Transverse colon (tissue), 4 donors: ENCODE measurements around the gene NCBP1. TPM values are rescaled to one million over a fixed set of nuclear protein-coding genes. Genes with fewer than 3 reads are reported as not detected.

ENCODE experiments used
- DNase-seq: peaks from one replicate; pipeline ENCODE4 v3.0.0-alpha.2; 2019
- H3K27ac ChIP-seq, 4 donors: fragments of 200-600 bp; sonication (generic); 2 replicates each; pipeline ENCODE4 v1.5.1; 2016 to 2018; ENCODE audit warnings: inconsistent platforms in 4 of 4
- H3K27me3 ChIP-seq: fragments of 200-600 bp; sonication (generic); 2 replicates; pipeline ENCODE4 v1.5.1; 2017; ENCODE audit warnings: inconsistent platforms
- H3K36me3 ChIP-seq, 4 donors: fragments of 200-600 bp; sonication (generic); 2 replicates each; pipeline ENCODE4 v1.5.1; 2017 to 2019; ENCODE audit warnings: inconsistent platforms in 4 of 4
- H3K4me1 ChIP-seq, 4 donors: fragments of 200-600 bp; sonication (generic); 2 replicates each; pipeline ENCODE4 v1.5.1; 2017 to 2020; ENCODE audit warnings: inconsistent platforms in 4 of 4
- H3K4me3 ChIP-seq, 4 donors: fragments of 200-600 bp; sonication (generic); 1 replicate in 1 of 4; 2 replicates in 3 of 4; pipeline versions ENCODE4 v1.5.1 to v1.6.1; 2017 to 2019; ENCODE audit warnings: inconsistent platforms in 4 of 4
- H3K9me3 ChIP-seq, 2 donors: fragments of 200-600 bp; sonication (generic); 2 replicates each; pipeline ENCODE4 v1.5.1; 2017 to 2019; ENCODE audit warnings: inconsistent platforms in 2 of 2
- EP300 ChIP-seq: sonication (generic); formaldehyde crosslinking; IDR thresholded peaks from one replicate; pipeline ENCODE4 v1.6.1; 2017; ENCODE audit warnings: antibody characterized with exemption, low read depth
- POLR2A ChIP-seq: fragments of 450-650 bp; IDR thresholded peaks from one replicate; pipeline ENCODE4 v1.6.1; 2016; ENCODE audit warnings: antibody characterized with exemption, mild to moderate bottlenecking, moderate library complexity
- POLR2AphosphoS5 ChIP-seq, 3 donors: sonication (generic); formaldehyde crosslinking; IDR thresholded peaks; one replicate each; pipeline ENCODE4 v1.6.1; 2016; ENCODE audit warnings: antibody characterized with exemption in 3 of 3
- WGBS, 2 donors: methylation state at CpG; one replicate each; pipeline ENCODE4 v1.1.5; 2018; ENCODE audit warnings: low coverage in 1 of 2; 5-methylcytosine and 5-hydroxymethylcytosine counted together
- in situ Hi-C, 4 donors: fragments of 200-750 bp; cut with MboI; loops; one replicate each; pipeline versions ENCODE4 v1.15.0 to v1.15.1; 2017; ENCODE audit warnings: low sequenced_read_pairs in 3 of 4, low pct_ligation_motif_present in 1 of 4, low pct_unique_long_range_greater_than_20kb in 1 of 4
- intact Hi-C: fragments of 100-400 bp; cut with DNase I; formaldehyde crosslinking; loops from one replicate; pipeline ENCODE4 v1.15.1; 2023; ENCODE audit warnings: low total_unique reads
- total RNA-seq, 4 donors: library from RNA; depleted of rRNA; stranded (reverse); fragments of >200 nt; gene quantifications; one replicate each; pipeline ENCODE4 v1.1.0, GENCODE V29; 2016
- TF ChIP-seq, protein P1 (sequence below), 5 experiments: fragments of 200-600 bp in 3 of 5; fragments of 450-650 bp in 2 of 5; sonication (generic) in 3 of 5; IDR thresholded peaks; 1 replicate in 2 of 5; 2 replicates in 3 of 5; pipeline ENCODE4 v1.5.1; 2016 to 2017; ENCODE audit warnings: antibody characterized with exemption in 5 of 5, inconsistent platforms in 3 of 5, mild to moderate bottlenecking in 2 of 5, moderate library complexity in 1 of 5

NCBP1 gene
- total RNA-seq, 4 donors from 2014 or later = 24.6 to 40.4 (median 30.6) TPM

DNA sequence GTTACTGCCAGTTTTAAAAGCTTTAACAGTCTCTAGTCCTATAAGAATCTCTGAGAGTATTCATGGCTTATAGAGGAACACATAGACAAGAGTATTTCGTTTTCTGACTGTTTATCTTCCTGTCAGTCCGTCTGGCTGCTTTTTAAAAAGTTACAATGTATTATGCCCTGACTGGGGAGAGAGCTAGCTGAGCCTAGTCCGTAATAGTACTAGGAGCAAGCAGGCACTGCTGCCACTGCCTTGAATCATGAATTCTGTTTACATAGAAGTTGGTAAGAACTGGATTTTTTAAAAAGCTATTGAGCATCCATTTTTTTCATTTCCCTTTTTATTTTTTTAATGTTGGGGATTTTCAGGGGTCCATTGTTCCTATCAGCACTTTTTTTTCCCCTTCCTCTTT, 37.0 kb downstream of the NCBP1 start:
- Histone ChIP-seq H3K27me3 (no peaks in the 10 kb centered on the region), H3K27ac (no peak overlapping the region), H3K4me3 (no peak overlapping the region), H3K36me3 (peaks cover 0 to 86% (median 31%) of the 10 kb centered on the region in 4 donors), H3K9me3 (no peaks in the 10 kb centered on the region), H3K4me1 (peaks cover 0 to 14% (median 5%) of the 10 kb centered on the region in 4 donors)
- 64 to 70% methylated on average over 3 of the region's 3 CpGs for WGBS, 2 donors
- no peak for DNase-seq
- intact Hi-C loops (no loop called here), in situ Hi-C loops (no loop called here)
- TF ChIP-seq POLR2AphosphoS5 (IDR thresholded peaks at IDR 0.05) (no peak), EP300 (no peak), POLR2A (no peak)
- TF ChIP-seq, protein P1, sequence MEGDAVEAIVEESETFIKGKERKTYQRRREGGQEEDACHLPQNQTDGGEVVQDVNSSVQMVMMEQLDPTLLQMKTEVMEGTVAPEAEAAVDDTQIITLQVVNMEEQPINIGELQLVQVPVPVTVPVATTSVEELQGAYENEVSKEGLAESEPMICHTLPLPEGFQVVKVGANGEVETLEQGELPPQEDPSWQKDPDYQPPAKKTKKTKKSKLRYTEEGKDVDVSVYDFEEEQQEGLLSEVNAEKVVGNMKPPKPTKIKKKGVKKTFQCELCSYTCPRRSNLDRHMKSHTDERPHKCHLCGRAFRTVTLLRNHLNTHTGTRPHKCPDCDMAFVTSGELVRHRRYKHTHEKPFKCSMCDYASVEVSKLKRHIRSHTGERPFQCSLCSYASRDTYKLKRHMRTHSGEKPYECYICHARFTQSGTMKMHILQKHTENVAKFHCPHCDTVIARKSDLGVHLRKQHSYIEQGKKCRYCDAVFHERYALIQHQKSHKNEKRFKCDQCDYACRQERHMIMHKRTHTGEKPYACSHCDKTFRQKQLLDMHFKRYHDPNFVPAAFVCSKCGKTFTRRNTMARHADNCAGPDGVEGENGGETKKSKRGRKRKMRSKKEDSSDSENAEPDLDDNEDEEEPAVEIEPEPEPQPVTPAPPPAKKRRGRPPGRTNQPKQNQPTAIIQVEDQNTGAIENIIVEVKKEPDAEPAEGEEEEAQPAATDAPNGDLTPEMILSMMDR (IDR thresholded peaks at IDR 0.05) = no peak

DNA sequence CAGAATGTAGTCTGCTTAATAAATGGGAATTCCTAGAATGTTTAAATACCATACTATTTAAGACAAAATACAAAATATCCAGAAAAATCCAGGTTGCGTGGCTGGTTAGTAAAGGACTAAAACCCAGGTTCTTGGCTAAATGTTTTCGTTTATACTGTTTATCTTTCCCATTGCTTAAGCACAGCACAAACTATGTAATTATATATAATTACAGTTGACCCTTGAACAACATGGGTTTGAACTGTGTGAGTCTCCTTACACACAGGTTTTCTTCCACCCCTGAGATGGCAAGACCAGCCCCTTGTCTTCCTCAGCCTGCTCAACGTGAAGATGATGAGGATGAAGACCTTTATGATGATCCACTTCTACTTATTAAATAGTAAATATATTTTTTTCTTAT, 38.8 kb downstream of the NCBP1 start:
- intact Hi-C loops (no loop called here), in situ Hi-C loops (no loop called here)
- Histone ChIP-seq H3K4me3 (no peak overlapping the region), H3K36me3 (peaks cover 0 to 86% (median 32%) of the 10 kb centered on the region in 4 donors), H3K27me3 (no peaks in the 10 kb centered on the region), H3K27ac (no peak overlapping the region), H3K9me3 (no peaks in the 10 kb centered on the region), H3K4me1 (peaks cover 0 to 14% (median 5%) of the 10 kb centered on the region in 4 donors)
- TF ChIP-seq, protein P1 (IDR thresholded peaks at IDR 0.05) = no peak
- no peak for TF ChIP-seq POLR2A
- no peak for TF ChIP-seq POLR2AphosphoS5 (IDR thresholded peaks at IDR 0.05)
- no peak for TF ChIP-seq EP300
- 53 to 62% methylated on average over 3 of the region's 3 CpGs for WGBS, 2 donors
- no peak for DNase-seq

GRCh38 chr9:97673922-97674321, 40.3 kb downstream of the NCBP1 start:
- Histone ChIP-seq H3K4me3 (no peak overlapping the region), H3K36me3 (peaks cover 0 to 72% (median 32%) of the 10 kb centered on the region in 4 donors), H3K27me3 (no peaks in the 10 kb centered on the region), H3K4me1 (peaks cover 0 to 14% (median 5%) of the 10 kb centered on the region in 4 donors), H3K9me3 (no peaks in the 10 kb centered on the region), H3K27ac (no peak overlapping the region)
- no peak for DNase-seq
- WGBS, 2 donors = 82 to 93% methylated on average over 3 of the region's 3 CpGs
- in situ Hi-C loops = no loop called here
- intact Hi-C loops = no loop called here
- TF ChIP-seq POLR2A (no peak), POLR2AphosphoS5 (IDR thresholded peaks at IDR 0.05) (no peak), EP300 (no peak)
- TF ChIP-seq, protein P1 (IDR thresholded peaks at IDR 0.05) = no peak

DNA sequence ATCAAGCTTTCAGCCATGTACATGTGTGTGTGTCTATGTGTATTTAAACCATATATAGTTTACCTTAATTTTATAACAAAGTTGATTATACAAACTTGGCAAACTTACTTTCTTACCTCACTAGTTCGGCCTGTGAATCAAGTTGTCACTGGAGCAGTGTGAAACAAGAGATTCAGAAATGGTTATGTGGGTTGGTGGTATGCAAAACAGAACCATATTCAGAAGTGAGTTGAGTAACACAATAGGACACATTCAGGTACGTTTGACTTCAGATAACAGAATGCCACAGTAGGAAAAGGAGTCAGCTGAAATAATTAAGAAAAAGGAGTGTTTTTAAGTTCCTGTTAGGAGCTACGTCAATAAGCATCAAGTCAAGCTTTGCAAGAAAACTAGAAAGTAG, 42.0 kb downstream of the NCBP1 start:
- intact Hi-C loops = no loop called here
- in situ Hi-C loops = no loop called here
- TF ChIP-seq POLR2A (no peak), EP300 (no peak), POLR2AphosphoS5 (IDR thresholded peaks at IDR 0.05) (no peak)
- TF ChIP-seq, protein P1 (IDR thresholded peaks at IDR 0.05) = no peak
- Histone ChIP-seq H3K4me3 (no peak overlapping the region), H3K27ac (no peak overlapping the region), H3K36me3 (peaks cover 0 to 71% (median 33%) of the 10 kb centered on the region in 4 donors), H3K9me3 (no peaks in the 10 kb centered on the region), H3K4me1 (peaks cover 0 to 14% (median 5%) of the 10 kb centered on the region in 4 donors), H3K27me3 (no peaks in the 10 kb centered on the region)
- DNase-seq = no peak
- WGBS, 2 donors = 70 to 76% methylated on average over 3 of the region's 3 CpGs
